DOHH2 (cell line): ENCODE results near the gene E2F4.

ENCODE experiments used
- H3F3A ChIP-seq: fragments of 200-600 bp; sonication (generic), shearing (Covaris generic); 2 replicates; pipeline ENCODE4 v1.6.0; 2016; ENCODE audit warnings: antibody characterized with exemption, mild to moderate bottlenecking; ENCODE audit not compliant: control insufficient read depth, insufficient read depth
- H3K27ac ChIP-seq: fragments of 200-600 bp; sonication (generic); 2 replicates; pipeline ENCODE4 v1.5.1; 2014; ENCODE audit warnings: low read depth, mild to moderate bottlenecking, low read length, moderate library complexity
- H3K27me3 ChIP-seq: fragments of 200-600 bp; sonication (generic); 2 replicates; pipeline ENCODE4 v1.6.1; 2014; ENCODE audit warnings: mild to moderate bottlenecking, low read length, mixed read lengths; ENCODE audit not compliant: control insufficient read depth
- H3K36me3 ChIP-seq: fragments of 200-600 bp; sonication (generic); 2 replicates; pipeline ENCODE4 v1.6.1; 2014; ENCODE audit warnings: mild to moderate bottlenecking, low read length, moderate library complexity, mixed read lengths; ENCODE audit not compliant: control insufficient read depth
- H3K4me1 ChIP-seq: fragments of 200-600 bp; sonication (generic); 2 replicates; pipeline ENCODE4 v1.6.1; 2014; ENCODE audit warnings: mild to moderate bottlenecking, low read length, mixed read lengths; ENCODE audit not compliant: control insufficient read depth
- H3K4me2 ChIP-seq: fragments of 200-600 bp; sonication (generic); 2 replicates; pipeline ENCODE4 v1.6.0; 2014; ENCODE audit warnings: mild to moderate bottlenecking, low read length, moderate library complexity
- H3K4me3 ChIP-seq: fragments of 200-600 bp; sonication (generic); 2 replicates; pipeline ENCODE4 v1.5.1; 2014; ENCODE audit warnings: mild to moderate bottlenecking, low read length, mixed read lengths
- H3K79me2 ChIP-seq: fragments of 200-600 bp; sonication (generic); 2 replicates; pipeline ENCODE4 v1.6.1; 2014; ENCODE audit warnings: mild to moderate bottlenecking, low read length, mixed read lengths; ENCODE audit not compliant: control insufficient read depth
- H3K9me2 ChIP-seq: fragments of 200-600 bp; sonication (generic); replicated peaks from 2 replicates; pipeline ENCODE4 v1.6.1; 2014; ENCODE audit warnings: mild to moderate bottlenecking, low read length, mixed read lengths; ENCODE audit not compliant: control insufficient read depth
- H3K9me3 ChIP-seq: fragments of 200-600 bp; sonication (generic); 2 replicates; pipeline ENCODE4 v1.6.1; 2014; ENCODE audit warnings: antibody characterized with exemption, low read length, mixed read lengths; ENCODE audit not compliant: control insufficient read depth, insufficient read depth
- H4K20me1 ChIP-seq: fragments of 200-600 bp; sonication (generic); 2 replicates; pipeline ENCODE4 v1.6.0; 2014; ENCODE audit warnings: low read depth, mild to moderate bottlenecking, antibody characterized with exemption, low read length, moderate library complexity; ENCODE audit not compliant: control insufficient read depth, insufficient read depth
- EZH2phosphoT487 ChIP-seq: fragments of 200-600 bp; sonication (generic); IDR thresholded peaks from 2 replicates; pipeline ENCODE4 v1.6.1; 2017; ENCODE audit warnings: borderline replicate concordance, mild to moderate bottlenecking, antibody characterized with exemption, low read length, moderate library complexity, mixed read lengths
- TF ChIP-seq, protein P1 (sequence below): fragments of 200-600 bp; sonication (generic); IDR thresholded peaks from one replicate; pipeline ENCODE4 v1.5.1; 2014; ENCODE audit warnings: antibody characterized with exemption, mild to moderate bottlenecking, low read depth, low read length; ENCODE audit not compliant: poor library complexity, severe bottlenecking

Gene E2F4

DNA sequence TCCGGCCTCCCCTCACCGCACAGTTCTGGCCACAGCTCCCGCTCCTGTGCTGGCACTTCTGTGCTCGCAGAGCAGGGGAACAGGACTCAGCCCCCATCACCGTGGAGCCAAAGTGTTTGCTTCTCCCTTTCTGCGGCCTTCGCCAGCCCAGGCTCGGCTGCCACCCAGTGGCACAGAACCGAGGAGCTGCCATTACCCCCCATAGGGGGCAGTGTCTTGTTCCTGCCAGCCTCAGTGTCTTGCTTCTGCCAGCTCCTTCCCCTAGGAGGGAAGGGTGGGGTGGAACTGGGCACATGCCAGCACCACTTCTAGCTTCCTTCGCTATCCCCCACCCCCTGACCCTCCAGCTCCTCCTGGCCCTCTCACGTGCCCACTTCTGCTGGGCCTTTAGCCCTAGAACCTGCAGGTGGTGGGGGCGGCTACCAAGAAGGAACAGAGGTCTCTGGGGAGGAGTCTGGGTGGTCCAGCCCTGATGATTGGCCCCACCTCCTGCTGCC, 6.3 kb downstream of the E2F4 start:
- H3K9me3 ChIP-seq: no peaks in the 10 kb centered on the region
- no peaks in the 10 kb centered on the region for H3K9me2 ChIP-seq
- no peak overlapping the region for H3K4me2 ChIP-seq
- no peaks in the 10 kb centered on the region for H3F3A ChIP-seq
- H3K27ac ChIP-seq: no peak overlapping the region
- H3K4me1 ChIP-seq: peaks cover 6% of the 10 kb centered on the region
- H4K20me1 ChIP-seq: peaks cover 3% of the 10 kb centered on the region; the same call in 1 of the 2 replicates
- H3K27me3 ChIP-seq: no peaks in the 10 kb centered on the region
- peaks cover 90% of the 10 kb centered on the region for H3K36me3 ChIP-seq
- H3K79me2 ChIP-seq: peaks cover 21% of the 10 kb centered on the region
- TF ChIP-seq, protein P1, sequence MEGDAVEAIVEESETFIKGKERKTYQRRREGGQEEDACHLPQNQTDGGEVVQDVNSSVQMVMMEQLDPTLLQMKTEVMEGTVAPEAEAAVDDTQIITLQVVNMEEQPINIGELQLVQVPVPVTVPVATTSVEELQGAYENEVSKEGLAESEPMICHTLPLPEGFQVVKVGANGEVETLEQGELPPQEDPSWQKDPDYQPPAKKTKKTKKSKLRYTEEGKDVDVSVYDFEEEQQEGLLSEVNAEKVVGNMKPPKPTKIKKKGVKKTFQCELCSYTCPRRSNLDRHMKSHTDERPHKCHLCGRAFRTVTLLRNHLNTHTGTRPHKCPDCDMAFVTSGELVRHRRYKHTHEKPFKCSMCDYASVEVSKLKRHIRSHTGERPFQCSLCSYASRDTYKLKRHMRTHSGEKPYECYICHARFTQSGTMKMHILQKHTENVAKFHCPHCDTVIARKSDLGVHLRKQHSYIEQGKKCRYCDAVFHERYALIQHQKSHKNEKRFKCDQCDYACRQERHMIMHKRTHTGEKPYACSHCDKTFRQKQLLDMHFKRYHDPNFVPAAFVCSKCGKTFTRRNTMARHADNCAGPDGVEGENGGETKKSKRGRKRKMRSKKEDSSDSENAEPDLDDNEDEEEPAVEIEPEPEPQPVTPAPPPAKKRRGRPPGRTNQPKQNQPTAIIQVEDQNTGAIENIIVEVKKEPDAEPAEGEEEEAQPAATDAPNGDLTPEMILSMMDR: peak; percentile 80
- no peak for TF ChIP-seq EZH2phosphoT487
- no peak overlapping the region for H3K4me3 ChIP-seq

DNA sequence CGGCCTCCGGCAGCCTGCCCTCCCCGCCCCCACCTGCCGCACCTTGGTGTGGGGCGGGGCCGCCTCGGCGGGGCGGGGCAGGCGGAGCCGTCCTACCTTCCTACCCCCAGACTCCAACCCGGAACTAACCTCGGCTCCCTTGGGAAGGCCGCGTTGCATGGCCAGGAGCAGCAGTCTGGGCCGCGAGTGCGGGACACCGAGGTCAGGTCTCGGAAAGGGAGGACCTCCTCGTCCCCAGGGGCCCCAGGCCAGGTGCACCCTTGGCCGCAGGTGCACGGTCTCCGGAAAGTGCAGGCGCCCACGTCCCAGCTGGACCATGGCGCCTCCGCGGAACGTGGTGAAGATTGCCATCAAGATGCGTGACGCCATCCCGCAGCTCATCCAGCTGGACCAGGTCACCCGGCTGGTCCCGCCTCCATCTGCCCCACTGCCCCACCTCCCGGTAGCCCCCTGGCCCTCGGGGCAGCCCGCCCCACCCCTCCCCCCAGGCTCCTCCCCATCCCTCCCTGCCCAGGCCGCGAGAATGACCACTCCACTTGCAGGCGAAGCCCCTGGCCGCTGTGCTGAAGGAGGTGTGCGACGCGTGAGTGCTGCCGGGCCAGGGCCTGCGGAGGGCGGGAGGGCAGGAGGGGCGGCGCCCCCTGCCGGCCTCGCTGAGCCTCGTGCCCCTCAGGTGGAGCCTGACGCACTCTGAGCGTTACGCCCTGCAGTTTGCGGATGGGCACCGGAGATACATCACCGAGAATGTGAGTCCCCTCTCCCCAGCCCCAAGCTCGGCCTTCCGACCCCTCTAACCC, 7.3 kb downstream of the E2F4 start, which contains the start of gene ELMO3:
Gene ELMO3 (plus strand): TSS at position 121 of the 797 bp plus-strand sequence. CDS start 196 bp downstream, at position 317.
- peaks cover 89% of the 10 kb centered on the region for H3K36me3 ChIP-seq

DNA sequence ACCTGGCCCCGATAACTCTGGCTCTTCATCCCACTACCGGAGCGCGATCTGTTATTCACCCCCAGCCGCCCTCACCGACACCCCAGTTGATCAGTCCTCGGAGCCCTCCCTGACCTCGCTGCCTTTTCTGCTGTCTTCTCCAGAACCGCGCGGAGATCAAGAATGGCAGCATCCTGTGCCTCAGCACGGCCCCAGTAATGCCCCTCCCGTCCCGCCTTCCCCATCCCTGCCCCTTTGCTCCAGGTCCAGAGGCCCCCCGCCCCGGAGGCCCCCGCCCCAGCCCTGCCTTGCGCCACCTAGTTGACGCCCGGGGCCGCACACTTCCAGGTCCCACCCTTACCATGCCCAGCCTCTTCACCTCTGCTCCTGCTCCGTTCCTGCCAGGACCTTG, 7.8 kb downstream of the E2F4 start:
- H3K4me1 ChIP-seq: no peaks in the 10 kb centered on the region
- no peak overlapping the region for H3K27ac ChIP-seq
- H3K9me2 ChIP-seq: no peaks in the 10 kb centered on the region
- H3K79me2 ChIP-seq: peaks cover 6% of the 10 kb centered on the region
- H3K4me3 ChIP-seq: no peak overlapping the region
- no peak overlapping the region for H3K4me2 ChIP-seq
- peaks cover 3% of the 10 kb centered on the region; the same call in 1 of the 2 replicates for H4K20me1 ChIP-seq
- no peaks in the 10 kb centered on the region for H3K9me3 ChIP-seq
- no peaks in the 10 kb centered on the region for H3K27me3 ChIP-seq
- TF ChIP-seq, protein P1: peak; percentile 9
- TF ChIP-seq EZH2phosphoT487: no peak
- H3F3A ChIP-seq: no peaks in the 10 kb centered on the region; the same call in 1 of the 2 replicates
- peaks cover 85% of the 10 kb centered on the region for H3K36me3 ChIP-seq

More for the DNA sequence above, 7.3 kb downstream of the E2F4 start, which contains the start of gene ELMO3:
- peaks cover 3% of the 10 kb centered on the region; the same call in 1 of the 2 replicates for H4K20me1 ChIP-seq
- H3K4me1 ChIP-seq: no peaks in the 10 kb centered on the region
- no peak within 1 kb of the TSS for H3K4me2 ChIP-seq
- no peaks in the 10 kb centered on the region; the same call in 1 of the 2 replicates for H3F3A ChIP-seq
- H3K4me3 ChIP-seq: no peak within 1 kb of the TSS
- no peaks in the 10 kb centered on the region for H3K9me2 ChIP-seq
- no peaks in the 10 kb centered on the region for H3K9me3 ChIP-seq
- peaks cover 12% of the 10 kb centered on the region for H3K79me2 ChIP-seq
- no peaks in the 10 kb centered on the region for H3K27me3 ChIP-seq
- H3K27ac ChIP-seq: no peak within 1 kb of the TSS
- TF ChIP-seq, protein P1: no peak
- no peak for TF ChIP-seq EZH2phosphoT487
